HG03139 (cell line): ENCODE results near the gene C16orf96.

ENCODE experiments used
- ATAC-seq: cut with Tn5 transposase; IDR thresholded peaks from one replicate; pipeline ENCODE4 v1.9.1; 2021; ENCODE audit not compliant: unreplicated experiment

Gene C16orf96

GRCh38 chr16:4556112-4556511, at the start of gene C16orf96:
Gene C16orf96, plus strand, starts transcription at chr16:4556340. Its CDS starts 150 bp downstream, at chr16:4556490.
- no peak for ATAC-seq

GRCh38 chr16:4506450-4506849, 49.7 kb upstream of the C16orf96 start:
- peak; percentile 49 for ATAC-seq

- ATAC-seq: no peak
Measured at GRCh38 chr16:4507588-4508345, 48.4 kb upstream of the C16orf96 start.

DNA sequence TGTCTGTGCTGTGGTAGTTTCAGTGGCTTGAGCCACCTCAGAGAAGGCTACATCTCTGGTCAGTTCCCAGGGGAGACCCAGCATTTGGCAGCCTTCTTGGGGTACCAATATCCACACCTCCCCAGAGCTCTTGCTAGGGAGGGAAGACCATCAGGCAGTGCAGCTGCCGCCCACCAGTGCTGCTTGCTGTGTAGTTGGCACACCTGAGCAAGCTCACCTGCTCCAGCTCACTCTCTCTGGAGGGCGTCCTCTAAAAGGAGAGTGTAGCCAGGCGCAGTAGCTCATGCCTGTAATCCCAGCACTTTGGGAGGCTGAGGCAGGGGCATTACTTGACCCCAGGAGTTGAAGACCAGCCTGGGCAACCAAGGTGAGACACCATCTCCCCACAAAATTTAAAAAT, 47.3 kb upstream of the C16orf96 start:
- ATAC-seq: no peak

DNA sequence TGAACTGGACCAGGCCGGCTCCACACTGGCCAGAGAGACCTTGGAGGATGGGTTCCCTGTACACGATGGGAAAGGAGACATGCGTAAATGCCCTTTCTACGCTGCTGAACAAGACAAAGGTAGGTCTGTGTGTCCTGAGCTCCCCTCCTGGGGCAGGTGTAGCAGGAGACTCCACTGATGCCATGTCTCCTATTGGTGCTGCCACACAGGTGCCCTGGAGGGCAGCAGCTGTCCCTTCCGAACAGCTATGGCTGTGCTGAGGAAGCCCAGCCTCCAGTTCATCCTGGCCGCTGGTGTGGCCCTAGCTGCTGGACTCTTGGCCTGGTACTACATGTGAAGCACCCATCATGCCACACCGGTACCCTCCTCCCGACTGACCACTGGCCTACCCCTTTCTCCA, 46.7 kb upstream of the C16orf96 start:
- ATAC-seq: no peak

DNA sequence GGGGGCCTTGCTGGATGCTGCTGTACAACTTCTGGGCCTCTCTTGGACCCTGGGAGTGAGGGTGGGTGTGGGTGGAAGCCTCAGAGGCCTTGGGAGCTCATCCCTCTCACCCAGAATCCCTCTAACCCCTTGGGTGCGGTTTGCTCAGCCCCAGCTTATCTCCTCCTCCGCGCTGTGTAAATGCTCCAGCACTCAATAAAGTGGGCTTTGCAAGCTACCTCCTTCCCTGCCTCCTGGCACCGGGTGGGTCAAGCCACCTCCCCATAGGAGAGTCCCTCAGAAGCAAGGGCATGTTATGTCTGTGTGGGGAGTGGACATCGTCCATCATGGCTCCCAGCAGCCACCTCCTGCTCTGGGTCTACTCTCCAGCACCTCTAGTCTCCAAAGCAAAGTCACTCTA, 46.0 kb upstream of the C16orf96 start:
- ATAC-seq: no peak

DNA sequence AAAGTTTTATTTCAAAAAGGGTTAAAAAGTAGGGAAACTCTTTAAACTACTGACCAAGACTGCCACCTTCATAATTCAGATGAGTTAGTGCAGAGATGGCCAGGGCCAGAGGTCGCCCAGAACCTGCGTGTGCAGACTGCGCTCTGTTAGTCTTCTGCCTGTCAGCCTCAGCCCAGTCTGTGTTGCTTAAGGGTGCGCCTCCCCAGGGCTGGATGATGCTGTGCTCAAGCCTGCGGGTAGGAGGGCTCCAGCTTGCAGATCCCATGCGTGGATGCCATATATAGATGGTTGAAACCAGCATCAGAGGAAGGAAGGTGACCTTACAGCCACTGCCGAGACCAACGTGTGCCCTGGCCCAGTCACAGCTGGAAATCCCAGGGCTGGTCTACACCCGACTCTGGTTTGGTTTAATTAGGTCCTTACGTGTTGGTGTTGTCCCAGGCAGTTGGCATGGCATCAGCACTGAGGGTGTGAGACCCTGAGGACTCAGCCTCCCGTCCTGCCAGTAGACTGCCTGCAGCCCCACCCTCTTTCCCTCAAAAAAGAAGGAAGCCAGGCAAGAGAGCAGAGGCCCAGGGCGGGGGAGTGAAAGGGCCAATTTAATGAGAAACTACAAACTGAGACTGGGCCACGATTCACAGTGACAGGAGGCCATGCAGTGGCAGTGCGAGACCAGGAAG, 45.3 kb upstream of the C16orf96 start:
- no peak for ATAC-seq

DNA sequence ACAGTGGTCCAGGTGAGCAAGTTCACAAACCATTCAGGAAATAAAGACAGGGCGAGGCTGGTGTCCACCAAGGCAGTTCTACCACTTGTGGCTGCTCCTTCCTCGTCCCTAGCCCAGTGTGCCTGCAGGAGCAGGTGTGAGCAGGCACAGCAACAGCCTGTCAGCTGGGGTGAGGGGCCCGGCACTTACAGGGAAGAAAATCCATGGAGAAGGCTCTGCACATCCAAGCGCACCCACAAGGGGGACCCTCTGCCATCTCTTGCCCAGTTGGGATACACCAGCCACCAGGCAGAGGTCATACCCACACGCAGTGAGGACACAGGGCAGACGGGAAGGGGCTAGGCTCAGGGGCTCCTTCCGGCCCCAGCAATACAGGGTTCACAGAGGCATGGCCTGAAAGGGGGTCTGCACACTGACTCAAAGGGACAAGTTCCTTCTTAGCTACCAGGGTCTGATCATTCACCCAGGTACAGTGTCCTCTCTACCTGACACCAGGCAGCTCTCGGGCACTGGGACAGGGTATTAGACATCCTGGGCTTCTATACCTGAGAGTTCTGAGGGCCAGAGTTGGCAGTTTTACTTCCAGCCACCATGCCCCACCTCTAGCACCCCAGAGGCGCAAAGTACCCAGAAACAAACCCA, 44.6 kb upstream of the C16orf96 start:
- ATAC-seq: no peak

- no peak for ATAC-seq
Measured at GRCh38 chr16:4512473-4512872, 43.7 kb upstream of the C16orf96 start.

DNA sequence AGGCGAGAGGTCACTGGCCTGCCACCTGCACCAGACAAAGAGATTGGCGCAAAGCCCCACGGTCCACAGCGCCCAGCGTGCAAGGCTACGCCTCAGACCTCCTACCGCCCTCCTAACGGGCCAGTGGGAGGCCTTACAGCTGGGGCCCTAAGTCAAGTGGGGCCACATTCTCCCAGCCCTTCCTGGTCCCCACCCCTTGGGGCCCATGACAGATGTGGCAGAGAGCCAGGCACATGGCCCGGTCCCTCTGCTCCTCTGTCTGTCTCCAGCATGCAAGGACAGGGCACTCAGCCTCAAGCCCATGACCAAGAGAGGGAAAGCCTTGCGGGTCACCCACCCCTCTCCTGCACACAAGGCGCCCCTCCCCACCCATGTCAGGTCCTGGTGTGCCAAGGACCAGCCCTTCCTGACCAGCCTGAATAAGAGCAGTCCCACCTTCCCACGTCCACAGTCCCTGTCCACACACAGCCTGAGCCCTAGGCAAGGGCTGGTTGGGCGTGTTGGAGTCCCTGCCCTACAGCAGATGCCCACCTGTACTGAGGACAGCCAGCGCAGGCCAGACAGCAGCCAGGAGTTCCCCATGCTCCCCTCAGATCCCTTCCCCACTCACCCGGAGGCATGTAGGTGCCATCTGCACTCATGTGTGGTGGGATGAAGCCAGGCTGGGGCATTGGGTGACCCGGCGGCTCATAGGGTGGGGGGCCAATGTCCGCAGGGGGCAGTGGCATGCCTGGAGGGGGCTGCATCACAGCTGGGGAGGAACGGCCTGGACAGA, 42.9 kb upstream of the C16orf96 start:
- ATAC-seq: no peak

DNA sequence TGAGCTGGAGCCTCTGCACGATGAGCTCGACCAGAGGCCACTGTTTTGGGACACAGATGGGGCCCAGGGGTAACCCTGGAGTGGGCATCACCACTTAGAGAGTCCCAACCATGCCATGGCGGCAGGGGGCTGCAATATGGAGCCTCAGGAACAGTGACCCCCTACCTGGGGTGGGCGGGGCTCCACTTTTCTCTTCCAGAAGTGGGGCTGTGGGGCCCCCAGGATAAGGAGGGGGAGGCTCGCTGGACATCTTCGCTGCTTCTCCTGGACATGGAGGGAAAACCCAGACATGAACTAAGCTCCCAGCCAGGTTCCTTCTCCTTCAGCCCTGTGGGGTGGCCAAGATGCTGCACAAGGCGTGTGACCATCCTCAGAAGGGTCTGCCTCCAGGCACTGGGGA, 42.3 kb upstream of the C16orf96 start:
- no peak for ATAC-seq

GRCh38 chr16:4514606-4515005, 41.5 kb upstream of the C16orf96 start:
- no peak for ATAC-seq

DNA sequence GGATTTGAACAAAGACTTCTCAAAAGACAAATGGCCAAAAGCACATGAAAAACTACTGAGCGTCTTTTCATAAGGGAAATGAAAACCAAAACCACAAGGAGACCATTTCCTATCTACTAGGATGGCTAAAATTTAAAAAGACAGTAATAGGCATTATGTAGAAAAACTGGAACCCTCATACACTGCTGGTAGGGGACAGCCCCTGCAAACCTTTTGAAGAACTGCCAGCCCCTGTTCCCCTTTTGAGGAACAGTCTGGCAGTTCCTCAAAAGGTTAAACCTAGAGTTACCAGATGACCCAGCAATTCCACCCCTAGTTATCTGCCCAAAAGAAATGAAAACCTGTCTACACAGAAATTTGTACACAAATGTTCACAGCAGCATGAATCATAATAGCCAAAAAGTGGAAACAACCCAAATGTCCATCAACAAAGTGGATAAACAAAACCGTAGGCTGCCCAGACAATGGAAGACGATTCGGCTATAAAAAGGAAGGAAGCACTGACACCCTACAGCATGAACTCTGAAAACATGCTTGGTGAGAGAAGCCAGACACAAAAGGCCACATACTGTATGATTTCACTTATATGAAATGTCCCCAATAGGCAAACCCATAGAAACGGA, 40.4 kb upstream of the C16orf96 start:
- peak; percentile 58 for ATAC-seq

DNA sequence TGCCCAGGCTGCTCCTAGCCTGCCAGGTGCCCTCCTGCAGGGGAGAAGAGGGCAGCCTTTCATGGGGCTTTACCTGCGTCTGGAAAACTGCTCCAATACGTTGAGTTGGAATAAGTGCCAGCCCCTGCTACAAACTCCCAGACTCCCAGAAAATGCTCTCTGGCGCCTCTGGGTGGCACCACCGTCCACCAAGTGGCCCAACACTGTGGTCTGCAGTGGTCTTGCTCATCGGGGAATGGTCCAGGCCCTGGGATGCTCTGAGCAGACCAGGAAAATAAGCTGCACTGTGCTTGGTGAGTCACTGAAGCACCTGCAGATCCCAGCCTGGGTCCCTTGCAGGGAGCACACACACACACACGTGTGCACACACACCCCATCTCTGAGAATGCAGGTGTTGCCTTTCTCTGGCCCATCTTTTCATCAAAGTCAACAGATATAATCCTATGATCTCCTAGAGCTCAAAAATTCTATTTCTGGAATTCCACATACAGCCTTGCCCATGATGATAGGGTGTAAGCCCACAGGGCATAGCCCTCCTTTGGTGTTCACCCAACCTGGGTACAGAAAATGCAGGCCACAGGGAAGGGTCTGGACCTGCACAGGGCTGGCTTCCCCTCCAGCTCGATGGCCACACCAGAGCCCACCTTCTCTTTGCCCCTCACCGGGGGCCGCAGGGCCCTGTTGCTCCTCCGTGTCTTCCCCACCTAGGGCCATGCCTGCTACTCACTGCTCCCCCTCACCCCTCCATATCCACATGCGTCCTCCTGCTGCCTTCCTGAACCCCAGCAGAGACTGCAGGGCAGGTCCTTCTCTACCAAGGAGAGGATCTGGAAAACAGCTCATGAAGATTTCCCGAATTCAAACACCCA, 38.1 kb upstream of the C16orf96 start:
- no peak for ATAC-seq

DNA sequence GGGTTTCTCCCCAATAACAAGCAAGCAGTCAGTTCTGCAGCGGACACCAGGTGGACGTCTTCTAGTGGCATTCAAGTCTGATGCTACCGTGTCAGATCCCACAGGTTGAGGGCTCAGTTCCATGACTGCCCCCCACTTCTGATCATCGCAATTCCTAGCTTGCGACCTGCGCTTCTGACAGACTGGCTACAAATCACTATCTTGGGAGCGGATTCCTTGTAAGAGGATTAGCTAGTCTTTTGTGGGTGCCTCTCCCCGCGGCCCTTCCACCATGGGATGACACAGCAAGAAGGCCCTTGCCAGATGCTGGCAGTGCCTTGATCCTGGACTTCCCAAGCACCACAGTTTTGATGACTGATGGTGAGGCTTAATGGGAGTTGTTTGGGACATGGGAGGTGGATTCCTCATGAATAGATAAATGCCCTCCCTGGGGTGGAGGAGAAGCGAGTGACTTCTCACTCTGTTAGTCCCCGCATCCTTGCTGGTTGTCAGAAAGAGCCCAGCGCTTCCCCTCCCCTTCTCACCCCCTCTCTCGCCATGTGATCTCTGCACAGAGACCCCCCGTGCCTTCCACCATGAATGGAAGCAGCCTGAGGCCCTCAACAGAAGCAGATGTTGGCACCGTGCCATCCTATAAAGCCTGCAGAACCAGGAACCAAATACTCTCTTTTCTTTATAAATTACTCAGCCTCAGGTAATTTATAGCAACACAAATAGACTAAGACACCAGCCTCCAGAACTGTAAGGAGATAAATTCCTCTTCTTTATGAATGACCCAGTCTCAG, 36.7 kb upstream of the C16orf96 start:
- ATAC-seq: no peak

- no peak for ATAC-seq
Measured at GRCh38 chr16:4520913-4521312, 35.2 kb upstream of the C16orf96 start.

DNA sequence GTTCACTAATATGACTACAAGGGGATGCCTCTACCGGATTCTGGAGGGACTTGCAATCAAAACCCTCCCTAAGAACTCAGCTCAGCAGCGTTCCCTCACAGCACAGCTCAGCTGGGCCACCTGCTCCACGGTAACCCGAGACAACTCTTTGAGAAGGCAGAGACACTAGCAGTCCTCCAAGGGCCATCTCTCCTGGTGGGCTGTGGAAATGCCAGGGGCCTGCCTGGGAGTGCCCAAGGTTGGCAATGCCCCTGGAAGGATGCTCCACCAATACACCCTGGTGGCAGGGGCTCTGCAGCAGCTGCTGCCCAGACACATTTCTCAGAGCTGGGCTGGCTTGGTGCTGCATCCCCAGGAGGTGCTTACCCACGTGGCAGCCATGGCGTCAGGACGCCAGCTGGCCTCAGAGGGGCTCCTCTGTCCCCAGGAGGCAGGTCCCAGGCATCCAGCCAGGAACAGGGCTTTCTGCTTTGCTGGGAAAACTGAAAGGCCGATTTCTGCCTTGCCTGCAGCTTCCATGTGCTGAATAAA, 34.0 kb upstream of the C16orf96 start:
- ATAC-seq: no peak

GRCh38 chr16:4523686-4524085, 32.5 kb upstream of the C16orf96 start:
- ATAC-seq: no peak

- no peak for ATAC-seq
Measured at GRCh38 chr16:4524571-4524970, 31.6 kb upstream of the C16orf96 start.
